Colonic mucosa (tissue), 4 donors: ENCODE results near the gene AQP10. TPM values are rescaled to one million over a fixed set of nuclear protein-coding genes. Genes with fewer than 3 reads are reported as not detected.

Experiments used
- DNase-seq: peaks from one replicate; pipeline ENCODE4 v3.0.0-alpha.2; 2020
- H3K27ac ChIP-seq: fragments of 200-600 bp; one replicate; pipeline ENCODE4 v1.8.0; 2021
- H3K27me3 ChIP-seq: fragments of 200-600 bp; one replicate; pipeline ENCODE4 v1.8.0; 2021
- H3K36me3 ChIP-seq: fragments of 200-600 bp; one replicate; pipeline ENCODE4 v1.8.0; 2021
- H3K4me1 ChIP-seq: fragments of 200-600 bp; one replicate; pipeline ENCODE4 v1.8.0; 2021; ENCODE audit warnings: mild to moderate bottlenecking
- H3K4me3 ChIP-seq: fragments of 200-600 bp; one replicate; pipeline ENCODE4 v1.8.0; 2021
- H3K9ac ChIP-seq, 2 donors: one replicate each; pipeline ENCODE4 v1.7.0; 2013; ENCODE audit warnings: control low read depth in 2 of 2, low read depth in 2 of 2, low read length in 2 of 2
- H3K9me3 ChIP-seq: fragments of 200-600 bp; one replicate; pipeline ENCODE4 v1.8.0; 2021
- intact Hi-C: fragments of 100-400 bp; cut with DNase I; formaldehyde crosslinking; loops from one replicate; pipeline ENCODE4 v1.14.1; 2022
- total RNA-seq, 2 donors: library from RNA; stranded (reverse); fragmentation: NEBNext Ultra II Directional in 1 of 2; extraction: Animal tissue kit (Norgen Biotek cat#: 25700) in 1 of 2; gene quantifications; one replicate each; pipeline ENCODE4 v1.2.1, GENCODE V29; 2021
- TF ChIP-seq, protein P1 (sequence below): fragments of 200-600 bp; IDR thresholded peaks from one replicate; pipeline ENCODE4 v1.8.0; 2022; ENCODE audit warnings: antibody characterized with exemption, mild to moderate bottlenecking
- donor health status: healthy.
- donor health status: DM: no; HTN: no; CAD: no.
- donor health status: DM: no; HTN: no; CAD: no.

Gene AQP10
- total RNA-seq, 2 donors from 2014 or later, result 0.27 TPM; not detected in 1

GRCh38 chr1:154329152-154329521 is 8.2 kb downstream of the AQP10 start:
- Histone ChIP-seq H3K27ac (no peak overlapping the region), H3K9ac (peak overlapping the region; percentile 37 to 57), H3K9me3 (no peaks in the 10 kb centered on the region), H3K4me1 (peaks cover 12% of the 10 kb centered on the region), H3K4me3 (peak overlapping the region; percentile 37), H3K27me3 (peaks cover 10% of the 10 kb centered on the region), H3K36me3 (no peaks in the 10 kb centered on the region)
- intact Hi-C loops, result no loop called here
- no peak for DNase-seq
- TF ChIP-seq, protein P1, sequence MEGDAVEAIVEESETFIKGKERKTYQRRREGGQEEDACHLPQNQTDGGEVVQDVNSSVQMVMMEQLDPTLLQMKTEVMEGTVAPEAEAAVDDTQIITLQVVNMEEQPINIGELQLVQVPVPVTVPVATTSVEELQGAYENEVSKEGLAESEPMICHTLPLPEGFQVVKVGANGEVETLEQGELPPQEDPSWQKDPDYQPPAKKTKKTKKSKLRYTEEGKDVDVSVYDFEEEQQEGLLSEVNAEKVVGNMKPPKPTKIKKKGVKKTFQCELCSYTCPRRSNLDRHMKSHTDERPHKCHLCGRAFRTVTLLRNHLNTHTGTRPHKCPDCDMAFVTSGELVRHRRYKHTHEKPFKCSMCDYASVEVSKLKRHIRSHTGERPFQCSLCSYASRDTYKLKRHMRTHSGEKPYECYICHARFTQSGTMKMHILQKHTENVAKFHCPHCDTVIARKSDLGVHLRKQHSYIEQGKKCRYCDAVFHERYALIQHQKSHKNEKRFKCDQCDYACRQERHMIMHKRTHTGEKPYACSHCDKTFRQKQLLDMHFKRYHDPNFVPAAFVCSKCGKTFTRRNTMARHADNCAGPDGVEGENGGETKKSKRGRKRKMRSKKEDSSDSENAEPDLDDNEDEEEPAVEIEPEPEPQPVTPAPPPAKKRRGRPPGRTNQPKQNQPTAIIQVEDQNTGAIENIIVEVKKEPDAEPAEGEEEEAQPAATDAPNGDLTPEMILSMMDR, result no peak

DNA sequence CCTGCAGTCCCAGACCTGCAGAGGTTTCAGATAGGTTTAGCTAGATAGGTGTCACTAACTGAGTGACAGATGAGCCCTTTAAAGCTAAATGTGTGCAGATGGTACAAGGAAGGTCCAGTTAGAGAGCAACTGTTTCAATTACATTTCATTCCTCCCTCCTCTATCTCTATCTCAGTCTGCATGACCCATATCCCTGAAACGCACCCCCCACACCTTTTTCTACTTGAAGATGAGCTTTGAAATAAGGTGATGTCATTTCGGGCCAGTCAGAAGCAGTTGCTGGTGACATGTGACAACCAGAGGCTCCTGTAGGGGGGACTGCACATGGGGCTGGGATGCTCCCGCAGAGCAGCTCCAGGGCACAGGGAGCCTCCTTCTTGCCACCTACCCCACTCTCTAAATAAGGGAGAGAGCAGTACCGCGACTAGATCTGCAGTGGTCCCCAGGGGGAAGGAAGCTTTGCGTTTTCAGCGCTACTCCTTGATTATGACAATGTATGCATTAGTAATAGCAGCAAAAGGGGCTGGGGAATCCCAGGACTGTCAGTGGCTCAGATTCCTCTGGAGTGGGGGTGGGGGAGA is 8.7 kb downstream of the AQP10 start:
- intact Hi-C loops, result loop anchor here (10.0 kb wide), 2 partner anchors 135 kb away; partner anchors contain the start of gene TPM3
- H3K4me3 ChIP-seq, result no peak overlapping the region
- no peaks in the 10 kb centered on the region for H3K9me3 ChIP-seq
- peaks cover 12% of the 10 kb centered on the region for H3K4me1 ChIP-seq
- no peak overlapping the region for H3K27ac ChIP-seq
- H3K36me3 ChIP-seq, result no peaks in the 10 kb centered on the region
- H3K27me3 ChIP-seq, result peaks cover 10% of the 10 kb centered on the region
- TF ChIP-seq, protein P1, result no peak
- H3K9ac ChIP-seq, result no peak overlapping the region
- DNase-seq, result no peak

DNA sequence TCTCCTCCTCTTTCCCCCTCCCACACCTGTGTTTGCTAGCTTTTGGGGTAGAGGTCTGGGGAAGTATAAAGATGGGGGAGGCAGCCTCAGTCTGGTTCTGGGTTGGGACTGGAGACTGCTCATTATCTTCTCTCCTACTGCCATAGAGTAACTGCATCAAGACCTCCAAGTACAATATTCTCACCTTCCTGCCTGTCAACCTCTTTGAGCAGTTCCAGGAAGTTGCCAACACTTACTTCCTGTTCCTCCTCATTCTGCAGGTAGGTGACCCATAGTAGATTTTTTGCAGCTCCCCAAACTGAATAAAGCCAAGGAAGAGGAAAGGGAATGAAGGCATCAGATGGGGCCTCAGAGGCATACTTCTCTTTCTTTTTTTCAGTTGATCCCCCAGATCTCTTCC is 9.8 kb downstream of the AQP10 start:
- H3K4me3 ChIP-seq, result no peak overlapping the region
- no peak for DNase-seq
- H3K4me1 ChIP-seq, result peaks cover 9% of the 10 kb centered on the region
- TF ChIP-seq, protein P1, result no peak
- no peaks in the 10 kb centered on the region for H3K36me3 ChIP-seq
- no peak overlapping the region for H3K27ac ChIP-seq
- no peak overlapping the region for H3K9ac ChIP-seq
- intact Hi-C loops, result loop anchor here (10.0 kb wide), 2 partner anchors 134 to 136 kb away; partner anchors contain the start of gene TPM3
- H3K9me3 ChIP-seq, result no peaks in the 10 kb centered on the region
- H3K27me3 ChIP-seq, result peaks cover 3% of the 10 kb centered on the region

GRCh38 chr1:154334079-154335024 is 13.5 kb downstream of the AQP10 start:
- no peak overlapping the region for H3K27ac ChIP-seq
- TF ChIP-seq, protein P1, result no peak

DNA sequence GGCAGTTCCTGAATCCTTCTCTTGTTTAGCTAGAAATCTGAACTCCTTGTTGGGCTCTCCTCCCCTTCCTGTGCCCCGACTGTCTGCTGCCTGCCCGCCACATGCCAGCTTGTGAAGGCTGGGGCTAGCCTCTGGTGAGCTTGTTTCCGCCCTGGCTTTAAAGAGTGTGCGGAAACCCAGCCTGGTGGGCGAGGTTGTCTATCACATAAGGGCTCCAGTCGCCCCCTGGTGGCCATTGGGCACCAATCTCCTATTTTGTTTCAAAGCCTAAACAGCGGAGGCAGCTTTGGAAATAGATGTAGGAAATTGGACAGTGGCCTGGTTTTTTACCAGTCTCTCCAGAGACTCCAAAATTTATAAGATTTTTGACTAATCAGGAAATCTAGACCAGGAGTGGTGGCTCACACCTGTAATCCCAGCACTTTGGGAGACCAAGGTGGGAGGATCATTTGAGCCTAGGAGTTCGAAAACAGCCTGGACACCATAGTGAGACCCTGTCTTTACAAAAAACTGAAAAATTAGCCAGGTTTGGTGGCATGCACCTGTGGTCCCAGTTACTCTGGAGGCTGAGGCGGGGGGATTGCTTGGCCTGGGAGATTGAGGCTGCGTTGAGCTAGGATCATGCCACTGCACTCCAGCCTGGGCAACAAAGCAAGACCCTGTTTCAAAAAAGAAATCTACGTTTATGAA is 14.3 kb downstream of the AQP10 start:
- H3K27ac ChIP-seq, result no peak overlapping the region
- no peaks in the 10 kb centered on the region for H3K4me1 ChIP-seq
- no peak overlapping the region for H3K4me3 ChIP-seq
- peak overlapping the region in 1 of 2 donors; percentile 39 for H3K9ac ChIP-seq
- intact Hi-C loops, result loop anchor here (10.0 kb wide), 2 partner anchors 130 to 140 kb away; partner anchors contain the start of gene TPM3
- H3K9me3 ChIP-seq, result no peaks in the 10 kb centered on the region
- H3K36me3 ChIP-seq, result no peaks in the 10 kb centered on the region
- peak; percentile 87 for DNase-seq
- TF ChIP-seq, protein P1, result peak; percentile 88
- H3K27me3 ChIP-seq, result no peaks in the 10 kb centered on the region

More at GRCh38 chr1:154334079-154335024, 13.5 kb downstream of the AQP10 start:
- no peaks in the 10 kb centered on the region for H3K27me3 ChIP-seq
- no peaks in the 10 kb centered on the region for H3K9me3 ChIP-seq
- H3K9ac ChIP-seq, result peak overlapping the region in 1 of 2 donors; percentile 39
- H3K36me3 ChIP-seq, result no peaks in the 10 kb centered on the region
- no peak for DNase-seq
- no peaks in the 10 kb centered on the region for H3K4me1 ChIP-seq
- intact Hi-C loops, result loop anchor here (10.0 kb wide), 2 partner anchors 130 to 140 kb away; partner anchors contain the start of gene TPM3
- H3K4me3 ChIP-seq, result no peak overlapping the region
